ENCODE data around the gene CD99L2.

The CD99L2 gene

GRCh38 chrX:150790021-150790420 is 108.4 kb downstream of the CD99L2 start:
- DNase-seq (ENCODE audit: low read depth), result no peak

- no peak for DNase-seq (ENCODE audit: low read depth)
Observed at GRCh38 chrX:150781677-150782076, 116.8 kb downstream of the CD99L2 start.

- DNase-seq (ENCODE audit: low read depth), result no peak
Observed at GRCh38 chrX:150779385-150779784, 119.1 kb downstream of the CD99L2 start.

GRCh38 chrX:150777328-150777992 is 121.0 kb downstream of the CD99L2 start:
- DNase-seq (ENCODE audit: low read depth), result no peak

- no peak for DNase-seq (ENCODE audit: low read depth)
Observed at GRCh38 chrX:150775569-150776350, 122.7 kb downstream of the CD99L2 start.

GRCh38 chrX:150774798-150775568 is 123.5 kb downstream of the CD99L2 start:
- DNase-seq (ENCODE audit: low read depth), result no peak

- DNase-seq (ENCODE audit: low read depth), result no peak
Observed at GRCh38 chrX:150773634-150774033, 124.8 kb downstream of the CD99L2 start.

GRCh38 chrX:150773117-150773516 is 125.4 kb downstream of the CD99L2 start:
- no peak for DNase-seq (ENCODE audit: low read depth)

- DNase-seq (ENCODE audit: low read depth), result peak; percentile 61
Observed at GRCh38 chrX:150772150-150772970, 126.1 kb downstream of the CD99L2 start.

- DNase-seq (ENCODE audit: low read depth), result no peak
Observed at GRCh38 chrX:150771116-150771515, 127.4 kb downstream of the CD99L2 start.

- no peak for DNase-seq (ENCODE audit: low read depth)
Observed at GRCh38 chrX:150770623-150771022, 127.8 kb downstream of the CD99L2 start.

GRCh38 chrX:150769408-150769807 is 129.1 kb downstream of the CD99L2 start:
- no peak for DNase-seq (ENCODE audit: low read depth)

- DNase-seq (ENCODE audit: low read depth), result no peak
Observed at GRCh38 chrX:150768580-150769190, 129.8 kb downstream of the CD99L2 start.

GRCh38 chrX:150768132-150768485 is 130.4 kb downstream of the CD99L2 start:
- DNase-seq (ENCODE audit: low read depth), result no peak

GRCh38 chrX:150767475-150768131 is 130.9 kb downstream of the CD99L2 start:
- DNase-seq (ENCODE audit: low read depth), result no peak

- DNase-seq (ENCODE audit: low read depth), result no peak
Observed at GRCh38 chrX:150767045-150767395, 131.4 kb downstream of the CD99L2 start.

GRCh38 chrX:150766351-150767044 is 132.0 kb downstream of the CD99L2 start:
- no peak for DNase-seq (ENCODE audit: low read depth)

- DNase-seq (ENCODE audit: low read depth), result no peak
Observed at GRCh38 chrX:150765782-150766350, 132.6 kb downstream of the CD99L2 start.

GRCh38 chrX:150765237-150765636 is 133.2 kb downstream of the CD99L2 start:
- no peak for DNase-seq (ENCODE audit: low read depth)

GRCh38 chrX:150763810-150764209 is 134.7 kb downstream of the CD99L2 start:
- DNase-seq (ENCODE audit: low read depth), result no peak

Data from stimulated activated CD8-positive, alpha-beta memory T cell treated with anti-CD3 and anti-CD28 coated beads, Interleukin-7, amount 100 ng/mL, for 24 hours (primary cell).